Skin epidermis (tissue), 12 donors: Measurements from ENCODE around the gene TTLL13.
A peak's percentile ranks its signal among the peaks of the same experiment; 100 is the strongest.

Experiments used
- H3K27ac ChIP-seq, 21 experiments: fragments of 200-600 bp; sonication (generic) in 11 of 21; one replicate each; pipeline ENCODE4 v1.5.0; 2020; ENCODE audit warnings: mild to moderate bottlenecking in 3 of 21, inconsistent platforms in 2 of 21, moderate library complexity in 2 of 21
- H3K4me3 ChIP-seq, 7 experiments: fragments of 200-600 bp; sonication (generic) in 2 of 7; one replicate each; pipeline ENCODE4 v1.5.0; 2020; ENCODE audit warnings: inconsistent platforms in 2 of 7, mild to moderate bottlenecking in 2 of 7, moderate library complexity in 1 of 7

TTLL13 gene

DNA sequence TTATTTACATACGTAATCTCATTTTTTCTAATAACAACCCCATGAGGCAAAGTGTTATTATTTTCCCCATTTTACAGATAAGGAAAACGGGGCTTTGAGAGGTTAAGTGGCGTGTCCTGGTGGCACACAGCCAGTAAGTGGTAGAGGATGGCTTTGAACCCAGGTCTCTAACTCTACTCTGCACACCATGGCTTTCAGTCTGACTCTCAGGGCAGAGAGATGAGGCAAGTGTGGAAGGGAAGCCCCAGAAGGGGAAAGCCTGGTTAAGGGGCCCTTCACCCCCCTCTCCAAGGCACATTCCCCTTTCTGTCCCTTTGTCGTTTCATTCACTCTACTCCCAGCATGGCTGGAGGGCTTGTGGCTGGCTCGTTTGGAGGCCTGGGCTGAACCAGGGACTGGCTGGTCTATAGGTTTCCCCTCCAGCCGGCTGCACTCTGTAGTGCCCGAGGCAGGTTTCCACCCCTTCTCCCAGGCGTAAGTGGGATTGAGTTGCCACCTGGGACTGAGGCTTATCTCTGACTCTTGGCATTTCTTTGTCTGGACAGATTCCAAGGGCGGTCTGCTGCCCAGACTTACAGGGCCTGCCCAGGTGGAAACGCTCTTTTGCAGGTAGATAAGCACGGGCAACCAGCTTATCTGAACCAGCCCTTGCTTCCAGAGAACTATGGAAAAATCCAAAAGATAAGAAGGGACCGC, 36.1 kb upstream of the TTLL13 start:
- no peak overlapping the region for H3K4me3 ChIP-seq
- peak overlapping the region in 19 of 21 experiments; percentile 5 to 92 (median 81) for H3K27ac ChIP-seq

DNA sequence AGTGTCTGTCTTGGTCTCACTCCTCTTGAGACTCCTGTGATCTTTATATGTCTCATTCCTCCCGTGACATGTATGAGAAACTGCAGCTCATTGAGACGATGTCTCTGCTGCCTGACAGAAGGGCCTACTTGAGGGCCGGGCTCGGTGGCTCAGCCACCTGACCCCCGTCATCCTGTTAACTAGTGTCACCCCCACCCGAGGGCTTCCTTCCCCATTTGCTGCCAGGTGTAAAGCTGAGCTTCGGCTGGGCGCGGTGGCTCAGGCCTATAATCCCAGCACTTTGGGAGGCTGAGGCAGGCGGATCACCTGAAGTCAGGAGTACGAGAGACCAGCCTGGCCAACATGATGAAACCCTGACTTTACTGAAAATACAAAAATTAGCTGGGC, 35.5 kb upstream of the TTLL13 start:
- Histone ChIP-seq H3K4me3 (no peak overlapping the region), H3K27ac (peak overlapping the region in 16 of 21 experiments; percentile 10 to 92 (median 84))

DNA sequence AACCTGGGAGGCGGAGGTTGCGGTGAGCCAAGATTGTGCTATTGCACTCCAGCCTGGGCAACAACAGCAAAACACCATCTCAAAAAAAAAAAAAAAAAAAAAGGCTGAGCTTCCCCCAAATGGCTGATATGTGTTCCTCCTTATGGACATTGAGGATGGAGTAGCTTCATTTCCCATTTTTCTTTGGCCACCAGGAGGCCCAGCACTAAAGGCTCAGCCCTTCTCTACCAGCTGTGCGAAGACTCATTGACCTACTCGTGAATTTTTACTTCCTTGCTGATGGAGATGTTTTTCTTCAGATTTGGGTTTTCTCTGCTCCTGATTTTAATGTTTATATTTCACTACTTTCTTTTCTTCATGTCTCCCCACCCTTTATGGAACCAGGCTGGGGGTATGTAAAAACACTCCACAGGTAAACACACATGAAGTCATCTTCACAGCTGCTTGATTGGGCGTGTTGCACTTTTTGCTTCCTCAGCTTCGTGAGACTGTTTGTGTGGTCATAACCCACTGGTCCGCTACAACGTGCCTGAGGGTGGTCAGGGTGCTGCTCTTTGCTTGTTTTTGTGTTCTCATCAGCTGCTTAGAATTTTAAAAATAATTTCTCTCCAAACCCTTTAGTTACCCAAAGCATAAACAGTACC, 34.7 kb upstream of the TTLL13 start:
- peak overlapping the region in 2 of 21 experiments; percentile 84 for H3K27ac ChIP-seq
- H3K4me3 ChIP-seq, result no peak overlapping the region

DNA sequence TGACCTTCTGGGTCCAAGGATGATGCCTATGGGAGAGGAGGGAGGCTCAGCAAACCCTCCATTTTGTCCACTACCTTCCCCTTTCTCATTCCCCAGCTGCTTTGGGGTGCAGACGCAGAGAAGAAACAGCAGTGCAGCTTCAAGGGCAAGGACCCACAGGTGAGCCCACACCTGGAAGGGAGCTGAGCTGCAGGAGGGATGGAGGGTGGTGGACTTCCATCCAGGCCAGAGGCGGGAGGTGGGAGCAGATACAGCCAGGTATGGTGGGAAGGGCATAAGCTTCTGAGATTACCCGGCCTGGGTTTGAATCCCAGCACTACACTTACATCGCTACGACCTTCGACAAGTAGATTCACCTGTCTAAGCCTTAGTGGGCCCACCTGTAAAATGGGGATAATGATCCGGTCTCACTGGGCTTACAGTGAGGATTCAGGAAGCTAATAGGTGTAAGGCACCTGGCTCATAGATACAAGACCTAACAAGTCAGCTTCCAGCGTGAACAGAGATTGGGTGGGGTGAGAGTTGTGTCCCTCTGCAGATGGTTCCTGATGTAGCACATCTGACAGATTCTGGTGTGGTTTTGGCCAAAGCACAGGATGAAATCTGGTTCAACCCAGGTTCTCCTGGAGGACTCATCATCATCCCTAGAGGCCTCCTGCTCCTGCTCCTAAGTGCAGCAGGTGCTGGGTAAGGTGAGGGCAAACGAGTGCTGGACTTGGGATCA, 31.5 kb upstream of the TTLL13 start:
- no peak overlapping the region for H3K4me3 ChIP-seq
- H3K27ac ChIP-seq, result peak overlapping the region in 1 of 21 experiments; percentile 68

DNA sequence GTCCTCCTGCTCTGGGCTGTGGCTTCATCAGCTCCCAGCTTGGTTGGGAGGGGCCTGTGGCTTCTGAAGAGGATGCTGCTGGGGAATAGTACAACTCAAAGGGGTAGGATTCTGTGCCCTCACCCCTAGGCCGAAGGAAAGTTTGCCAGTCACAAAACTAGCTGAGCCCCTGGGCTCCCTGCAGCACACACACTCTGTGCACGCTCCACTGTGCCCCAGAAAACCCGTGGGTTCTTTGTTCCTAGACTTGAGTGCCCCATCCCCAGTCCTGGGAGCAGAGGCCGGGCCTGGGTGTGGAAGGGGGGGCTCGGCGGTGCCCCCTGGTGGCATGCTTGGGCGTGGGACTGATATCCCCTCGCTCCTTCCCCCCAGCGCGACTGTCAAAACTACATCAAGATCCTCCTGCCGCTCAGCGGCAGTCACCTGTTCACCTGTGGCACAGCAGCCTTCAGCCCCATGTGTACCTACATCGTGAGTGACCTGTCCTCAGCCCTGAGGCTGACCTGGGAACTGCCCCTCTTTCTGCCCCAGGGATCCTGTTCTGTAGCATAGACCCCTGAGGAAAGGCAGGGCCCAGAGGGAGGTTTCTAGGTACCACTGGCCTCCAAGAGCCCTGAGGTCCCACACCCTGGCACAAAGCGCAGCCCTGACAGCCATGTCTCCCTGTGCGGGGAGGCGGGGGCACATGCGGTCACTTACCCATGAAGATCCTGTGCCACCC, 29.8 kb upstream of the TTLL13 start:
- H3K4me3 ChIP-seq, result no peak overlapping the region
- H3K27ac ChIP-seq, result peak overlapping the region in 2 of 21 experiments; percentile 26 to 61

DNA sequence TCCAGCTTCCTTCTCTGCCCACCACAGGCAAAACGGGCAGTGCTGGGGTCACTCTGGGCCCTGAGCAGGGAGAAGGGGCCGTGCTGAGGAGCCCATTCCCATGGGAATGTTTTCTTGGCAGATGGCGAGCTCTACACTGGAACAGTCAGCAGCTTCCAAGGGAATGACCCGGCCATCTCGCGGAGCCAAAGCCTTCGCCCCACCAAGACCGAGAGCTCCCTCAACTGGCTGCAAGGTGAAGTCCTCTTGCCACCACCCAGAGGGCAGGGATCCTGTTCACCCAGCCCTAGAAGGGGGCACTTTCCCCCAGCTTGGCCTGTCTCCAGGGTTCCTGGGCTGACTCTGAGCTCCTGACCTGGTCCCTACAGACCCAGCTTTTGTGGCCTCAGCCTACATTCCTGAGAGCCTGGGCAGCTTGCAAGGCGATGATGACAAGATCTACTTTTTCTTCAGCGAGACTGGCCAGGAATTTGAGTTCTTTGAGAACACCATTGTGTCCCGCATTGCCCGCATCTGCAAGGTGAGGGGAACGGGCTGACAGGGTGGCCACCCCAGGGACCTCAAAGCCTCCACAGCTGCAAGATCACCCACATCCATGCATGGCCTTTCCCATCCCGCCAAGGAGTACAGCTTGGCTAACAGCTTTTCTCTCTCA, 28.0 kb upstream of the TTLL13 start:
- Histone ChIP-seq H3K4me3 (no peak overlapping the region), H3K27ac (peak overlapping the region in 4 of 21 experiments; percentile 31 to 64 (median 52))

DNA sequence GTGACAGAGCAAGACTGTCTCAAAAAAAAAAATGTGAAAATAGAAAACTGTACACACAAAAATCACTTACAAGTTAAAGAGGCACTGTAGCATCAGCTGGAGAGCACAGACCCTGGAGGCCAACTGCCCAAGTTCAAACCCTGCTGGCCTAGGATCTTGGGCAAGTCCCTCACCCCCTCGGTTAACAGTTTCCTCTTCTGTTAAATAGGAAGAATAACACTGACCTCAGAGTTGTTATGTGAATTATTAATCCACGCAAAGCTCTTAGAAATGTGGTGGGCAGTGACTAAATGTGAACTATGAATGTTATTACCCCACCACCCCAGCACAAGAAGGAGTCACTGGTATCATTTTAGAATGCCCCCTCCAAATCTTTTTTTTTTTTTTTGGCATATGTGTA, 26.8 kb upstream of the TTLL13 start:
- no peak overlapping the region for H3K27ac ChIP-seq
- H3K4me3 ChIP-seq, result no peak overlapping the region

DNA sequence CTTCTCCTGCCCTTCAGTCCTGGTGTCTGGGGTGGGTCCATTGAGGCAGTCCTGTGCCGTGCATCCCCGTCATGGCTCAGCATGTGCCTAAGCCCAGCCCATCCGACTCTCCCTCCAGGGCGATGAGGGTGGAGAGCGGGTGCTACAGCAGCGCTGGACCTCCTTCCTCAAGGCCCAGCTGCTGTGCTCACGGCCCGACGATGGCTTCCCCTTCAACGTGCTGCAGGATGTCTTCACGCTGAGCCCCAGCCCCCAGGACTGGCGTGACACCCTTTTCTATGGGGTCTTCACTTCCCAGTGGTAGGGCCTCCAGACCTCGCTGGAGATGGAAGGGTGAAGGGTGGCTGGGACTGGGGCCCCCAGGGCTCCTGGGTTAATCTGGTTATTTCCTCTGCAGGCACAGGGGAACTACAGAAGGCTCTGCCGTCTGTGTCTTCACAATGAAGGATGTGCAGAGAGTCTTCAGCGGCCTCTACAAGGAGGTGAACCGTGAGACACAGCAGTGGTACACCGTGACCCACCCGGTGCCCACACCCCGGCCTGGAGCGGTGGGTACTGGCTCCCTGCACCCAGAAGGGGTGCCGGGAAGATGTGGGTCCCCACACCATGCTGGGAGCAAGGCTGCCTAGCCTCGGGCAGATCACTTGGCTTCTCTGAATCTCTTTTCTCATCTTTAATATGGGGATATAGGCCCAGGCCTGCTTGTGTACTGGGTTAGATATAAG, 25.8 kb upstream of the TTLL13 start:
- Histone ChIP-seq H3K27ac (no peak overlapping the region), H3K4me3 (no peak overlapping the region)

DNA sequence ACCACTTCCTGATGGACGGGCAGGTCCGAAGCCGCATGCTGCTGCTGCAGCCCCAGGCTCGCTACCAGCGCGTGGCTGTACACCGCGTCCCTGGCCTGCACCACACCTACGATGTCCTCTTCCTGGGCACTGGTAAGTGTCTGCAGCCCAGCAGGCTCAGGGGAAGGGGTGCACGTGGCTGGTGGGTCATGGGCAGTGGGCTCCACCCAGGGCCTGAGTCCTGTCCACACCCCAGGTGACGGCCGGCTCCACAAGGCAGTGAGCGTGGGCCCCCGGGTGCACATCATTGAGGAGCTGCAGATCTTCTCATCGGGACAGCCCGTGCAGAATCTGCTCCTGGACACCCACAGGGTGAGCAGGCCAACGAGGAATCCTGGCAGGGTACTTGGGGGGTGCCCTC, 24.3 kb upstream of the TTLL13 start:
- H3K4me3 ChIP-seq, result no peak overlapping the region
- no peak overlapping the region for H3K27ac ChIP-seq

DNA sequence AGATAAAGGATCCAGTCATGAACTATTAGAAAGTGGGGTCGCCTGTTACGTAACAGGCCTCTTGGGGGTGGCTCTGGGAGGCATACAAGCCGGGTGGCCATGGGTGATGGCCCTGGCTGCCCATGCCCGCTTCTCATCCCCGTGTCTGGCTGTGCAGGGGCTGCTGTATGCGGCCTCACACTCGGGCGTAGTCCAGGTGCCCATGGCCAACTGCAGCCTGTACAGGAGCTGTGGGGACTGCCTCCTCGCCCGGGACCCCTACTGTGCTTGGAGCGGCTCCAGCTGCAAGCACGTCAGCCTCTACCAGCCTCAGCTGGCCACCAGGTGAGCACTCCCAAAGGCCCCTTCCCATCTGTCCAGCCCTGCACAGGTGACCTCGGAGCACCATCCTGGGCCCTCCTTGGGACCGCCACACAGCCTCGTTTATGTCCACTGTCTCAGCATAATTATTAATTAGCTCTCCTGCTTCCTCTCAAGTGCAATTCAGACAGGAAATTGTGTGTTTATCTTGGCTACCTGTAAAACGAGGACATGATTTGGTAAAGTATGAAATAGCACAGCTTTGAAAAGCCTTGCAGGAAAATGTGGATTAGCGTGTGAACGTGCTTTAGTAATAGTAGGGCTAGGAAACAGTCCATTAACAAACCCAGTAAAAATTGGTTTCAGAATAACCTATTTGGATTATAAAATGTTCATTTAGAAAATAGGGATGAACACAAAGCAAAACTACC, 23.7 kb upstream of the TTLL13 start:
- H3K27ac ChIP-seq, result no peak overlapping the region
- H3K4me3 ChIP-seq, result no peak overlapping the region

DNA sequence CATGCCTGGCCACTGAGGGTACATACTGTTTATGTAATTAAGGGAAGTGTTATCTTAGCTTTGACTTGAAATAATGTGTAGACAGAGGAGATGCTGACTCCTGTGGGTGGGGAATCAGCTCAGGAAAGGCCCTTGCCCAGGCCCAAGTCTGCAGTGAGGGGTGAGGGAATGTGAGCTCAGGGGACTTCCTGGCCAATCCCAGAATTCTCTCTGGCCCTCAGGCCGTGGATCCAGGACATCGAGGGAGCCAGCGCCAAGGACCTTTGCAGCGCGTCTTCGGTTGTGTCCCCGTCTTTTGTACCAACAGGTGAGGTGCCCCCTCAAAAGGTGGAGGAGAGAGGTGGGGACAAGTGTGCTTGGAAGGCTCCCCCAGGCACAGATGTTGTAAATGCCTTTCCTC, 22.0 kb upstream of the TTLL13 start:
- no peak overlapping the region for H3K4me3 ChIP-seq
- H3K27ac ChIP-seq, result no peak overlapping the region

DNA sequence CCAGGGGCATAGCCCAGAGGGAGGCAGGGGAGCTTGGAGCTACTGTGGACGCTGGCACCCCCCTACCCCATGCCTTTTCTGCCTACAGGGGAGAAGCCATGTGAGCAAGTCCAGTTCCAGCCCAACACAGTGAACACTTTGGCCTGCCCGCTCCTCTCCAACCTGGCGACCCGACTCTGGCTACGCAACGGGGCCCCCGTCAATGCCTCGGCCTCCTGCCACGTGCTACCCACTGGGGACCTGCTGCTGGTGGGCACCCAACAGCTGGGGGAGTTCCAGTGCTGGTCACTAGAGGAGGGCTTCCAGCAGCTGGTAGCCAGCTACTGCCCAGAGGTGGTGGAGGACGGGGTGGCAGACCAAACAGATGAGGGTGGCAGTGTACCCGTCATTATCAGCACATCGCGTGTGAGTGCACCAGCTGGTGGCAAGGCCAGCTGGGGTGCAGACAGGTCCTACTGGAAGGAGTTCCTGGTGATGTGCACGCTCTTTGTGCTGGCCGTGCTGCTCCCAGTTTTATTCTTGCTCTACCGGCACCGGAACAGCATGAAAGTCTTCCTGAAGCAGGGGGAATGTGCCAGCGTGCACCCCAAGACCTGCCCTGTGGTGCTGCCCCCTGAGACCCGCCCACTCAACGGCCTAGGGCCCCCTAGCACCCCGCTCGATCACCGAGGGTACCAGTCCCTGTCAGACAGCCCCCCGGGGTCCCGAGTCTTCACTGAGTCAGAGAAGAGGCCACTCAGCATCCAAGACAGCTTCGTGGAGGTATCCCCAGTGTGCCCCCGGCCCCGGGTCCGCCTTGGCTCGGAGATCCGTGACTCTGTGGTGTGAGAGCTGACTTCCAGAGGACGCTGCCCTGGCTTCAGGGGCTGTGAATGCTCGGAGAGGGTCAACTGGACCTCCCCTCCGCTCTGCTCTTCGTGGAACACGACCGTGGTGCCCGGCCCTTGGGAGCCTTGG, 21.3 kb upstream of the TTLL13 start:
- H3K27ac ChIP-seq, result no peak overlapping the region
- H3K4me3 ChIP-seq, result no peak overlapping the region

DNA sequence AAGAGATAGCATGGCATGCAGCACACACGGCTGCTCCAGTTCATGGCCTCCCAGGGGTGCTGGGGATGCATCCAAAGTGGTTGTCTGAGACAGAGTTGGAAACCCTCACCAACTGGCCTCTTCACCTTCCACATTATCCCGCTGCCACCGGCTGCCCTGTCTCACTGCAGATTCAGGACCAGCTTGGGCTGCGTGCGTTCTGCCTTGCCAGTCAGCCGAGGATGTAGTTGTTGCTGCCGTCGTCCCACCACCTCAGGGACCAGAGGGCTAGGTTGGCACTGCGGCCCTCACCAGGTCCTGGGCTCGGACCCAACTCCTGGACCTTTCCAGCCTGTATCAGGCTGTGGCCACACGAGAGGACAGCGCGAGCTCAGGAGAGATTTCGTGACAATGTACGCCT, 20.4 kb upstream of the TTLL13 start:
- Histone ChIP-seq H3K4me3 (no peak overlapping the region), H3K27ac (no peak overlapping the region)

DNA sequence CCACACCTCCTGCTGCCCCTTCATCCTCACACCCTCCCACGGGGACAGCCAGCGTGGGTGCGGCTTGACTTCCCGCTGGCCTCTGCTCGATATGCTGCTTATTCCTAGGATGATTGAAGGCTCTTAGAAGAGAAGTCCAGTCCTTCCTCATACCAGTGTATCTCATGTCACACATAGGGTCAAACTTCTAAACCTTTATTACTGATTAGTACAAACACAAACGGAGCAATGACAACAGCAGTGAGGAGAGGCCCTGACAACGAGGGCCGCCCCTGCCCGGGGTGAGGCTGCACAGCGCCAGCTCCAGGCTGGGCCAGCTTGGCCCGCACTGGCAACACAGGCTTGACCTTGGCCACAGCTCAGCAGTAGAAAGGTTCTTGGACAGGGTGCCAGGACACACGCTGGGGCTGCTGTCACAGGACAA, 19.3 kb upstream of the TTLL13 start:
- H3K4me3 ChIP-seq, result no peak overlapping the region
- peak overlapping the region in 15 of 21 experiments; percentile 6 to 93 (median 64) for H3K27ac ChIP-seq

DNA sequence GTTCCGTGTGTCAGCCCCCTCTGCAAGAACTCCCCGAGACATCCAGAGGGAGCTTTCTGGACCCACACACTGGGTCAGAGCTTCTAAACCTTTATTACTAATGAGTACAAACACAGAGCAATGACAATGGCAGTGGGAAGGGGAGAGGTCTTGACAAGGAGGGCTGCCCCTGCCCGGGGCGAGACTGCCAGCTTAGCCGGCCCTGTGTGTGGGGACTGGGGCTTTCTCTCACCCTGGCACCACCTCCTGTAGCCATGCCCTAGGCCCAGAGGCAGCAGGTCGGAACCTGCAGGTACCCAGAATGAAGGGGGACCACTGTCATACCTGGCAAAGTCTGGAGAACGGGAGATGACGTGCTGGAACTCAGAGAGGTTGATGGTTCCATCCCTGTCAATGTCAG, 18.7 kb upstream of the TTLL13 start:
- Histone ChIP-seq H3K4me3 (peak overlapping the region in 2 of 7 experiments; percentile 0 to 15), H3K27ac (peak overlapping the region in 18 of 21 experiments; percentile 6 to 93 (median 64))

DNA sequence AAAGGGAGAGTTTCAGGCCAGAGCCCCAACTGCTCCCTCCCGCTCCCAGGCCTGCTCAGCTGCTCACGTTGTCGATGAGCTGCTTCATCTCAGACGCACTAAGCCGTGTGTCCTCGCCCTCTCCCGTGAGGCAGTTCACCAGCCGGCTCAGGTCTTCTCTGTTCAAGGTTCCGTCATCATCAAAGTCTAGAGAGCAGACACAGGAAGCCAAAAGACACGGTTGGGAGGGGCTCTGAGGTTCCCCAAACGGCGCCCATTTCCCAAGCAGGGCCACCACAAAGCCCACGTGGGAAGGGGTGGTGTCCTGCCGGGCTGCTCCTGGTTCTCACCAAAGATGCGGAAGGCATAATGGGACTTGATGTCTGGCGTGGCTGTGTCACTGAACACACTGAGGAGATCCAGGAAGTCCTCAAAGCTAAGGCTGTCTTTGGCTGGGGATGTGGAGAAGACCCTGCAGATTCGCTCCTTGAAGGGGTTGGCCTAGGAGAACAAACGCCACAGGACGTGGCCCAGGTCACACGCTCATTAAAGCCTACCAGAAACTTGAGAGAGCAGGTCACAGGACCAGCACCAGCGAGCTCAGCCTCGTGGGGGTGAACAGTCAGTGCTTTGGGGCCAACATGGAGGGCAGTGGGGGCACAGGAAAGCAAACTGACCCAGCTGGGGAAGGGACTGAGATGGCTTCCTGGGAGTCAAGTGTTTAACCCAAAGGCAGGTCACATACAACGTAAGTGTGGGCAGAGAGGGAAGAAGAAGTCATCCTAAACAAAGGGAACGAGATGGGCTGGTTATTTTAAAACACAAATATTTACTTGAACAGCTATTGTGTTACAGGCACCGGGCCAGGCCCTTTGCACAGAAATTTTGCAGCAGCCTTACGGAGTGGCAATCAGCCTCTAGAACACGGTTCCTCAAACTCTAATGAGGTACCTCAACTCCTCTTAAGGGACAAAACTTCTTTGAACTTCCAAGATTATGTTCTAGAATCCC, 18.0 kb upstream of the TTLL13 start:
- Histone ChIP-seq H3K4me3 (peak overlapping the region in 2 of 7 experiments; percentile 15 to 65), H3K27ac (peak overlapping the region in 19 of 21 experiments; percentile 25 to 93 (median 63))
